Stimulated activated CD4-positive, alpha-beta T cell treated with anti-CD3 and anti-CD28 coated beads, Interleukin-1b, Interleukin-23, amount 100 ng/mL, for 24 hours (primary cell): ENCODE results near the gene SLC10A7.
"Not testable (repeated sequence)": the region's sequence is repeated elsewhere in the genome, so short reads cannot be mapped to it uniquely, and the experiment has no call there.

ENCODE experiments used
- DNase-seq, 4 experiments: peaks; one replicate each; pipeline ENCODE4 v3.0.0-alpha.2; 2020; ENCODE audit warnings: low read depth in 4 of 4, low spot score in 1 of 4

Gene SLC10A7

GRCh38 chr4:146367347-146367746 is 154.4 kb downstream of the SLC10A7 start:
- DNase-seq = no peak

DNA sequence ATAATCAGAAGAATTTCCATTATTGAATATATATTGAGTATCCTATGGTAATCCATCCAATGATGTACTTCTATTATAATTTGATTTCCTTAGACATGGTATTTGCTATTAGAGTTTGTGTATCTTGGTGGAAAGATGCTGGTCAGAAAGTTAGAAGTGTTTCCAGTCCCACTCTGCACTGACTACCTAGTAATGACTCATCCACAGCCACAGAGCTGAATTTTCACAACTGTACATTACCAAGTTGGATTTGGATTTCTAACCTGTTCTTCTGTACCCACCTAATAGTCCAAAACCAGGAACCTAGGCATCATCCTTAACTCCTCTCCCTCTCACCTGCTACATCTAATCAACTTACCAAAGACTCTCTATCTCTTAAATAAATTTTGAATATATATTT is 162.0 kb downstream of the SLC10A7 start:
- no peak for DNase-seq

- DNase-seq = not testable (repeated sequence)
Measured at GRCh38 chr4:146350114-146350513, 171.6 kb downstream of the SLC10A7 start.

- no peak for DNase-seq
Measured at GRCh38 chr4:146349306-146349705, 172.4 kb downstream of the SLC10A7 start.

DNA sequence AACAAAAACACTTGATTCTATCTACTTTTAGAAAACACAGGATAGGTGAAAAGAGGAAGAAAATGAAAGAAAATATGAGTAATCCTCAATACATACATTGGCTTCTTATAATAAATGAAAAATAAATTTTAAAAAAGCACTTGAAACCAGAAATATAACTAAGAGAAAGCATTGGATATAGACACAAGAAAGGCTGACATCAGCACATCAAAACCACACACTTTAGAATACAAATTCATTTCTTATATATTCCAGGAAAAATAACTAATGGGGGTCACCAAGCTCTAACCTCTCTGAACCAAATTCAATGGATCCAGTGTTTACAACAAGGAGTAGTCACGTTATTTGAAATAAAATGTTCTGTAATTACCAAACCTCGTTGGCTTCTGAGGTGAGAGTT is 173.9 kb downstream of the SLC10A7 start:
- no peak for DNase-seq

GRCh38 chr4:146346276-146346675 is 175.5 kb downstream of the SLC10A7 start:
- DNase-seq = no peak

GRCh38 chr4:146343776-146344175 is 178.0 kb downstream of the SLC10A7 start:
- DNase-seq = no peak

GRCh38 chr4:146343199-146343598 is 178.5 kb downstream of the SLC10A7 start:
- no peak for DNase-seq

GRCh38 chr4:146342600-146343192 is 179.0 kb downstream of the SLC10A7 start:
- DNase-seq = no peak

GRCh38 chr4:146340798-146341197 is 180.9 kb downstream of the SLC10A7 start:
- DNase-seq = no peak

DNA sequence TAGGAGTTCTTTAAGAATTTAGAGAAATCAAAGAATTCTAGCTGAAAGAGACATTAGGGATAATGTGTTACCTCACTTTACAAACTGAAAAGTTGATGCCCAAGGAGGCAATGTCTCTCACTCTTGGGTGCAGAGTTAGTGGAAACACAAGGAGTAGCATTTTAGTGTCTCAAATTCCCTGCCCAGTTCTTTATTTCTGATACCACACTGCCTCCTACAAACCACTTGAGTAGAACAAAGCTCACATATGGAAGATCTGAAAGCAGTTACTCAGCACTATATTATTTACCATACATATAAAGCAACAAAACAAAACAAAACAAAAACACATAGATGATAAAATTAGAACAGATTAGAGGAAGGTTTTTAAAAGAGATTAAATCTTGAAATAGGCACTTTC is 183.2 kb downstream of the SLC10A7 start:
- no peak for DNase-seq

DNA sequence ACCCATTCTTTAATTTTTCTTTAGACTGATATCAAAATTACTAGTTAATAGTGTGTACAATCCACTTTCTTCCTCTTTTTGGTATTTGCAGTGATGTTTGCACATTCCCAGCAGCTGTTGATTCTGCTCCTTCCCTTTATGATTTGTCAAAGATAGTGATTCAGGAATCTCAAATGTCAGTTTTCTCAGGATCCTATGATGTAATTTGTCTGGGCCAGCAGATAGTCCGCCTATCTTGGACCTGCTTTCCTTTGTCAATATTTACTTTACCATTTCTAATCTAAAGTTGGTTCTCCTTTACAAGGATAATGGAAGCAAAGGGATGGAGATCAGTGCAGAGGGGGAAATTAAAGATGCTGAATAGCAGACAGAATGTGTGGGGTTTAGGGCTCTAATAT is 185.3 kb downstream of the SLC10A7 start:
- no peak for DNase-seq

GRCh38 chr4:146335763-146336409 is 185.9 kb downstream of the SLC10A7 start:
- no peak for DNase-seq

GRCh38 chr4:146334862-146335449 is 186.8 kb downstream of the SLC10A7 start:
- DNase-seq = no peak

- no peak for DNase-seq
Measured at GRCh38 chr4:146333895-146334262, 187.9 kb downstream of the SLC10A7 start.

DNA sequence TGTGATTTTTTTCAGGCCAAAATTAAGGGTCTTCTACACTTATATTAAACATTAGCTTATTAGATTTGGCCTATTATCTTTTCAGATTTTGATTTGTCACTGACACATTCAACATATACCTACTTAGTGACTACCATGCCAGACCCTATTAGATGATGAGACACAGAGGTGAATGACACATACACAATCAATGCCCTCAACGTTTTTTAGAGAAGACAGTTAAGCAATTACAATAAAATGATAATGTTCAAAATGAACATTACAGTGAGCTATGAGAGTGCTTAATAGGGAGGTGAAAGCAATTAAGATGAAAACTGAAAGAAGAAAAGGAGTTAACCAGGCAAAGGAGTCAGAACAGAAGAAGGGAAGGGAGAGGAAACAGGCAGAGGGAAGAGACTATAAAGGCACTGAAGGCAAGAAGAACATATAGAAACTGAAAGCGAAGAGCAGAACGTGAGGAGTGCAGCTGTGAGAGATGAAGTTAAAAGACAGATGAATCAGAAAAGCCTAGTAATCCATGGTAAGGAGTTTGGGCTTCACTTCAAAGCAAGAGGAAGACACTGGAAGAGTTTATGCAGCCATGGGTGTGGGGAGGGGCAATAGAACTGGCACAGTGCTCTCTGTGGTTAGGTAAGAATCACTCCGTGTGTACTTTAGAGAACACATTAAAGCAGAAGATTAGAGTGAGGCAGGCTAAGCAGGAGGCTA is 188.4 kb downstream of the SLC10A7 start:
- DNase-seq = no peak

DNA sequence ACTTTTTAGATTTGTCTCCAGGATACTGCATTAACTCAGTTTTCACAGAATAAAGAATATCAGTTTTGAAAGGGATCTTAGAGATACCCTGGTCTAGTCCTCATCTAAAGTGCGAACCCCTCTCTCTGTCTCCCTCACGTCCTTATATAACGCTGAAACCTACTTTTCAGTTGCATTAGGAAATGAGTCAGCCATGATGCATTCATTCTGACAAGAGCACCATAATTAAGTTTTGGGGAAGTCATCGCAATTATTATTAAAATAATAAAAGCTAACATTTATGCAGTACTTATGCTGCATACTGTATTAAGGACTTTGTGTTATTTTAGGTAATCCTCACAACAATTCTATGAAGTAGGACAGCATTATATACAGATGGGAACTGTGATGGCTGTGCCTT is 191.3 kb downstream of the SLC10A7 start:
- no peak for DNase-seq

GRCh38 chr4:146329050-146329716 is 192.6 kb downstream of the SLC10A7 start:
- DNase-seq = no peak

DNA sequence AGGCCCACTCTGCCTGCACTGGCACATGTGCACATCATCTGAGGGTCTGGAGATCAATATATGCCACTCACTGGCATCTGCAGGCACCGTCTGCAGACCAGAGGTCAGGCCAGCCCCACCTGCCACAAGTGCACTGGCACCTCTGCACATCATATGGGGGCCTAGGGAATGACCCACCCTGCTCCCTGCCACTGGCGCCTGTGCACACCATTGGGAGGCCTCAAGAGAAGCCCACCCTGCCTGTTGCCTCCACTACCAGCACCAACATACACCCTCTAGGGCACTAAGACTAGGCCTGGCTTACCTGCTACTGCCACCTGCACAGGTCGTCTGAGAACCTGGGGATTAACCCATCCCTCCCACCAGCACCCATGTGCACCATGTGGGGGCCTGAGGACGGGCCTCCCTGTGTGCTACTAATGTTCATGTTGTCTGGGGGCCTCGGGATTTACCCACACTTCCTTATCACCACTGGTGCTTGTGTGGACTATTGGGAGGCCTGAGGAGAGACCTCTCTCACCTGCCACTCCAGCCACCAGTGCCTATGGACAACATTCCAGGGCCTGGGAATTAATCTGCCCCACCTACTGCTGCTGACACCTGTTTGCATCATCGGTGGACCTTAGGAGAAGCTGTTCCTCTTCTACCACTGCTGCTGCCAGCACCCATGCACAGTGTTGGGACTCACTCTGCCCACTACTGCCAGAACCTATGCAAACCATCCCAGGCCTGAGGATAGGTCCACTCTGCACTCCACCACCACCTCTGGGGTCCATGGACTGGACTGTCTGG is 193.7 kb downstream of the SLC10A7 start:
- DNase-seq = no peak

- DNase-seq = no peak
Measured at GRCh38 chr4:146318894-146319293, 202.8 kb downstream of the SLC10A7 start.

GRCh38 chr4:146317783-146318182 is 204.0 kb downstream of the SLC10A7 start:
- DNase-seq = no peak
